Skin of body (tissue), 1 donor: ENCODE data around the gene SLC25A1. TPM values are rescaled to one million over a fixed set of nuclear protein-coding genes. Genes with fewer than 3 reads are reported as not detected.

Experiments used
- total RNA-seq: library from RNA; depleted of rRNA; stranded (reverse); fragments of >200 nt; gene quantifications from one replicate; pipeline ENCODE4 v1.2.3, GENCODE V29; 2014

Gene SLC25A1
- total RNA-seq, 1 donor from 2014 or later: 36.7 TPM

Other genes starting within 250 kb of the SLC25A1 start
- 5.6 TPM for gene PRODH, start 242.4 kb downstream of the SLC25A1 start, total RNA-seq
- 39.5 TPM for gene DGCR2, start 56.3 kb downstream of the SLC25A1 start, total RNA-seq
- not detected for gene TSSK2, start 47.4 kb downstream of the SLC25A1 start, total RNA-seq
- gene ESS2, start 34.1 kb downstream of the SLC25A1 start, total RNA-seq: 5.5 TPM
- gene GSC2, start 28.4 kb downstream of the SLC25A1 start, total RNA-seq: not detected
- 12.3 TPM for gene CLTCL1, start 113.0 kb upstream of the SLC25A1 start, total RNA-seq